Hepatocyte (in vitro differentiated cells): ENCODE data around the gene SCUBE2. TPM values are rescaled to one million over a fixed set of nuclear protein-coding genes. Genes with fewer than 3 reads are reported as not detected.
A peak's percentile ranks its signal among the peaks of the same experiment; 100 is the strongest.

ENCODE experiments used
- DNase-seq: peaks from one replicate; pipeline ENCODE4 v3.0.0-alpha.2; 2016; ENCODE audit warnings: low spot score
- H2AFZ ChIP-seq: fragments of 200-600 bp; sonication (generic); 2 replicates; pipeline ENCODE4 v1.6.0; 2016; ENCODE audit warnings: antibody characterized with exemption, mild to moderate bottlenecking
- H3K27ac ChIP-seq: fragments of 200-600 bp; sonication (generic); 2 replicates; pipeline ENCODE4 v1.5.1; 2016; ENCODE audit warnings: mild to moderate bottlenecking
- H3K27me3 ChIP-seq: fragments of 200-600 bp; sonication (generic); 2 replicates; pipeline ENCODE4 v1.6.1; 2016
- H3K36me3 ChIP-seq: fragments of 200-600 bp; sonication (generic); replicated peaks from 2 replicates; pipeline ENCODE4 v1.5.1; 2016; ENCODE audit warnings: low read depth; ENCODE audit not compliant: insufficient read depth
- H3K4me1 ChIP-seq: fragments of 200-600 bp; sonication (generic); 2 replicates; pipeline ENCODE4 v1.5.1; 2016; ENCODE audit warnings: mild to moderate bottlenecking, moderate library complexity; ENCODE audit not compliant: insufficient read depth
- H3K4me2 ChIP-seq: fragments of 200-600 bp; sonication (generic); 2 replicates; pipeline ENCODE4 v1.6.0; 2016
- H3K4me3 ChIP-seq: fragments of 200-600 bp; sonication (generic); 2 replicates; pipeline ENCODE4 v1.5.1; 2016; ENCODE audit warnings: mild to moderate bottlenecking
- H3K79me2 ChIP-seq: fragments of 200-600 bp; sonication (generic); 2 replicates; pipeline ENCODE4 v1.6.0; 2017; ENCODE audit warnings: mild to moderate bottlenecking
- H3K9me2 ChIP-seq: fragments of 200-600 bp; sonication (generic); replicated peaks from 2 replicates; pipeline ENCODE4 v1.6.0; 2017; ENCODE audit warnings: mild to moderate bottlenecking; ENCODE audit not compliant: insufficient read depth
- H3K9me3 ChIP-seq: fragments of 200-600 bp; sonication (generic); 2 replicates; pipeline ENCODE4 v1.5.1; 2016; ENCODE audit warnings: low read depth, mild to moderate bottlenecking
- H4K20me1 ChIP-seq: fragments of 200-600 bp; sonication (generic); 2 replicates; pipeline ENCODE4 v1.6.0; 2016; ENCODE audit warnings: mild to moderate bottlenecking; ENCODE audit not compliant: insufficient read depth, poor library complexity, severe bottlenecking
- EZH2 ChIP-seq: fragments of 200-600 bp; sonication (generic); IDR thresholded peaks from 2 replicates; pipeline ENCODE4 v1.6.1; 2016; ENCODE audit warnings: antibody characterized with exemption, mild to moderate bottlenecking, borderline replicate concordance
- EZH2phosphoT487 ChIP-seq: fragments of 200-600 bp; sonication (generic); IDR thresholded peaks from one replicate; pipeline ENCODE4 v1.6.1; 2018; ENCODE audit warnings: antibody characterized with exemption, mild to moderate bottlenecking, low read depth, moderate library complexity; ENCODE audit not compliant: unreplicated experiment, severe bottlenecking
- WGBS: methylation state at CpG from one replicate; pipeline ENCODE4 v1.1.6; 2016; ENCODE audit warnings: low lambda C conversion rate; ENCODE audit errors: missing lambda C conversion rate; 5-methylcytosine and 5-hydroxymethylcytosine counted together
- polyA plus RNA-seq: library from polyadenylated mRNA; unstranded; fragments of >200 nt; fragmentation: Nextera tagmentation; extraction: Ambion mirVana; gene quantifications from 2 replicates; pipeline ENCODE4 v1.2.1, GENCODE V29; 2016
- total RNA-seq: library from RNA; depleted of rRNA; stranded (reverse); fragments of >200 nt; gene quantifications from 2 replicates; pipeline ENCODE4 v1.2.3, GENCODE V29; 2014
- TF ChIP-seq, protein P1 (sequence below): fragments of 200-600 bp; sonication (generic); IDR thresholded peaks from 2 replicates; pipeline ENCODE4 v1.5.1; 2016; ENCODE audit warnings: antibody characterized with exemption, mild to moderate bottlenecking; ENCODE audit not compliant: poor library complexity

Gene SCUBE2
- total and polyA plus RNA-seq, 2 experiments from 2014 or later: 8.6 to 8.9 TPM

DNA sequence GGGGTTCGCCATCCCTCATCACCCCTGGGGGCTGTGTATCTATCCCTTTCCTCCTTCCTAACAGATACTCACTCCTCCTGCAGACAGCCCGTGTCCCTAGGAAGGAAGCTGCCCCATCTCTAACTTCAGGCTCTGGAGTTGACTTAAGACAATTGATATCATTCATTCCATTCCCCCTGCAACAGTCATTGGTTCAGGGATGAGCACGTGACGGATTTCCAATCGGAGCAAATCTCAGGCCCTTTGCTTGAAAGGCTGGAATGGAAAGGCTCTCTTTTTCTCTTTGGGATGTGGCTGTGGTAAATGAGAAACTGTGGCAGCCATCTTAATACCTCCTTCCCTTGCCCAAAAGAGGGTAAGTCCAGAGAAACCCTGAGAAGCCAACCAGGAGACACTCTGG is 5.0 kb upstream of the SCUBE2 start:
- Histone ChIP-seq H3K9me2 (no peaks in the 10 kb centered on the region), H4K20me1 (no peaks in the 10 kb centered on the region), H2AFZ (no peak overlapping the region), H3K4me1 (no peaks in the 10 kb centered on the region), H3K4me3 (no peak overlapping the region), H3K4me2 (no peak overlapping the region), H3K27me3 (peaks cover 13% of the 10 kb centered on the region), H3K79me2 (no peaks in the 10 kb centered on the region), H3K27ac (no peak overlapping the region), H3K9me3 (no peaks in the 10 kb centered on the region), H3K36me3 (no peaks in the 10 kb centered on the region)
- DNase-seq: no peak
- 92% methylated on average over 5 of the region's 5 CpGs for WGBS
- TF ChIP-seq EZH2phosphoT487 (no peak), EZH2 (no peak)
- TF ChIP-seq, protein P1, sequence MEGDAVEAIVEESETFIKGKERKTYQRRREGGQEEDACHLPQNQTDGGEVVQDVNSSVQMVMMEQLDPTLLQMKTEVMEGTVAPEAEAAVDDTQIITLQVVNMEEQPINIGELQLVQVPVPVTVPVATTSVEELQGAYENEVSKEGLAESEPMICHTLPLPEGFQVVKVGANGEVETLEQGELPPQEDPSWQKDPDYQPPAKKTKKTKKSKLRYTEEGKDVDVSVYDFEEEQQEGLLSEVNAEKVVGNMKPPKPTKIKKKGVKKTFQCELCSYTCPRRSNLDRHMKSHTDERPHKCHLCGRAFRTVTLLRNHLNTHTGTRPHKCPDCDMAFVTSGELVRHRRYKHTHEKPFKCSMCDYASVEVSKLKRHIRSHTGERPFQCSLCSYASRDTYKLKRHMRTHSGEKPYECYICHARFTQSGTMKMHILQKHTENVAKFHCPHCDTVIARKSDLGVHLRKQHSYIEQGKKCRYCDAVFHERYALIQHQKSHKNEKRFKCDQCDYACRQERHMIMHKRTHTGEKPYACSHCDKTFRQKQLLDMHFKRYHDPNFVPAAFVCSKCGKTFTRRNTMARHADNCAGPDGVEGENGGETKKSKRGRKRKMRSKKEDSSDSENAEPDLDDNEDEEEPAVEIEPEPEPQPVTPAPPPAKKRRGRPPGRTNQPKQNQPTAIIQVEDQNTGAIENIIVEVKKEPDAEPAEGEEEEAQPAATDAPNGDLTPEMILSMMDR: no peak

- no peak overlapping the region for H3K27ac ChIP-seq
- no peak overlapping the region for H3K4me3 ChIP-seq
- peaks cover 18% of the 10 kb centered on the region for H3K27me3 ChIP-seq
- no peak overlapping the region for H3K4me2 ChIP-seq
- TF ChIP-seq EZH2: no peak
- TF ChIP-seq, protein P1: peak; percentile 7
- no peaks in the 10 kb centered on the region for H3K36me3 ChIP-seq
- no peaks in the 10 kb centered on the region for H3K9me2 ChIP-seq
- no peaks in the 10 kb centered on the region for H3K79me2 ChIP-seq
- WGBS: 82% methylated on average over 12 of the region's 12 CpGs
- H3K9me3 ChIP-seq: no peaks in the 10 kb centered on the region
- H2AFZ ChIP-seq: no peak overlapping the region
- no peaks in the 10 kb centered on the region for H3K4me1 ChIP-seq
- no peaks in the 10 kb centered on the region for H4K20me1 ChIP-seq
- DNase-seq: no peak
Observed at GRCh38 chr11:9095421-9095820, 4.0 kb upstream of the SCUBE2 start.

DNA sequence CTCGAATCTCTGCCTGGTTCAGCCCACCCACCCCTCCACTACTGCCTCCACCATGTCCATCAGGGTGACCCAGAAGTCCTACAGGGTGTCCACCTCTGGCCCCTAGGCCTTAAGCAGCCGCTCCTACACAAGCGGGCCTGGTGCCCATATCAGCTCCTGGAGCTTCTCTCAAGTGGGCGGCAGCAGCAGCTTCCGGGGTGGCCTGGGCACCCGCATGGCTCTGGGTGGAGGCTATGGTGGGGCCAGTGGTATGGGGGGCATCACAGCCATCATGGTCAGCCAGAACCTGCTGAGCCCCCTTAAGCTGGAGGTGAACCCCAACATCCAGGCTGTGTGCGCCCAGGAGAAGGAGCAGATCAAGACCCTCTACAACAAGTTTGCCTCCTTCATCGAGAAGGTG is 3.0 kb upstream of the SCUBE2 start:
- no peak for DNase-seq
- TF ChIP-seq, protein P1: no peak
- TF ChIP-seq EZH2 (no peak), EZH2phosphoT487 (no peak)
- no peak overlapping the region for H2AFZ ChIP-seq
- no peaks in the 10 kb centered on the region for H3K4me1 ChIP-seq
- H3K36me3 ChIP-seq: no peaks in the 10 kb centered on the region
- no peak overlapping the region for H3K27ac ChIP-seq
- no peaks in the 10 kb centered on the region for H3K79me2 ChIP-seq
- no peak overlapping the region for H3K4me3 ChIP-seq
- no peaks in the 10 kb centered on the region for H3K9me2 ChIP-seq
- H4K20me1 ChIP-seq: no peaks in the 10 kb centered on the region
- no peak overlapping the region for H3K4me2 ChIP-seq
- H3K27me3 ChIP-seq: peaks cover 23% of the 10 kb centered on the region
- 97% methylated on average over 8 of the region's 8 CpGs for WGBS
- H3K9me3 ChIP-seq: no peaks in the 10 kb centered on the region
